Right lobe of liver (tissue), 4 donors: ENCODE data around the gene POLE.

Experiments
- POLR2A ChIP-seq: fragments of 450-650 bp; IDR thresholded peaks from one replicate; pipeline ENCODE4 v1.6.1; 2017; ENCODE audit warnings: antibody characterized with exemption, mild to moderate bottlenecking
- TF ChIP-seq, protein P1 (sequence below), 4 donors: fragments of 200-600 bp in 3 of 4; fragments of 450-650 bp in 1 of 4; IDR thresholded peaks; one replicate each; pipeline versions ENCODE4 v1.5.1 to v1.8.0; 2016 to 2022; ENCODE audit warnings: antibody characterized with exemption in 4 of 4, mild to moderate bottlenecking in 2 of 4
- donor health status: DM: no; HTN: no; CAD: no.
- donor health status: DM: no; HTN: no; CAD: no.
- donor health status: DM: no; HTN: yes; CAD: no.

GRCh38 chr12:132647858-132648257 is 39.3 kb downstream of the POLE start:
- TF ChIP-seq, protein P1, sequence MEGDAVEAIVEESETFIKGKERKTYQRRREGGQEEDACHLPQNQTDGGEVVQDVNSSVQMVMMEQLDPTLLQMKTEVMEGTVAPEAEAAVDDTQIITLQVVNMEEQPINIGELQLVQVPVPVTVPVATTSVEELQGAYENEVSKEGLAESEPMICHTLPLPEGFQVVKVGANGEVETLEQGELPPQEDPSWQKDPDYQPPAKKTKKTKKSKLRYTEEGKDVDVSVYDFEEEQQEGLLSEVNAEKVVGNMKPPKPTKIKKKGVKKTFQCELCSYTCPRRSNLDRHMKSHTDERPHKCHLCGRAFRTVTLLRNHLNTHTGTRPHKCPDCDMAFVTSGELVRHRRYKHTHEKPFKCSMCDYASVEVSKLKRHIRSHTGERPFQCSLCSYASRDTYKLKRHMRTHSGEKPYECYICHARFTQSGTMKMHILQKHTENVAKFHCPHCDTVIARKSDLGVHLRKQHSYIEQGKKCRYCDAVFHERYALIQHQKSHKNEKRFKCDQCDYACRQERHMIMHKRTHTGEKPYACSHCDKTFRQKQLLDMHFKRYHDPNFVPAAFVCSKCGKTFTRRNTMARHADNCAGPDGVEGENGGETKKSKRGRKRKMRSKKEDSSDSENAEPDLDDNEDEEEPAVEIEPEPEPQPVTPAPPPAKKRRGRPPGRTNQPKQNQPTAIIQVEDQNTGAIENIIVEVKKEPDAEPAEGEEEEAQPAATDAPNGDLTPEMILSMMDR (IDR thresholded peaks at IDR 0.05), result no peak
- TF ChIP-seq POLR2A, result no peak
